GM23248 (cell line): ENCODE results near the gene PRSS53. TPM values are rescaled to one million over a fixed set of nuclear protein-coding genes. Genes with fewer than 3 reads are reported as not detected.
"Not testable (repeated sequence)": the region's sequence is repeated elsewhere in the genome, so short reads cannot be mapped to it uniquely, and the experiment has no call there.

ENCODE experiments used
- DNase-seq: peaks from one replicate; pipeline ENCODE4 v3.0.0-alpha.2; 2015
- H2AFZ ChIP-seq: fragments of 200-600 bp; sonication (generic); 2 replicates; pipeline ENCODE4 v1.6.1; 2016; ENCODE audit warnings: antibody characterized with exemption
- H3F3A ChIP-seq: fragments of 200-600 bp; sonication (generic); 2 replicates; pipeline ENCODE4 v1.6.1; 2016; ENCODE audit warnings: mild to moderate bottlenecking, antibody characterized with exemption, mixed run types; ENCODE audit not compliant: insufficient read depth
- H3K27ac ChIP-seq: fragments of 200-600 bp; sonication (generic); 2 replicates; pipeline ENCODE4 v1.5.1; 2016; ENCODE audit warnings: mild to moderate bottlenecking
- H3K27me3 ChIP-seq: fragments of 200-600 bp; sonication (generic); replicated peaks from 2 replicates; pipeline ENCODE4 v1.6.1; 2016; ENCODE audit warnings: mild to moderate bottlenecking; ENCODE audit not compliant: insufficient read depth
- H3K36me3 ChIP-seq: fragments of 200-600 bp; sonication (generic); 2 replicates; pipeline ENCODE4 v1.6.1; 2016; ENCODE audit warnings: low read depth, mild to moderate bottlenecking
- H3K4me1 ChIP-seq: fragments of 200-600 bp; sonication (generic); 2 replicates; pipeline ENCODE4 v1.6.1; 2016; ENCODE audit warnings: mild to moderate bottlenecking; ENCODE audit not compliant: insufficient read depth
- H3K4me2 ChIP-seq: fragments of 200-600 bp; sonication (generic); one replicate; pipeline ENCODE4 v1.6.1; 2016; ENCODE audit warnings: mild to moderate bottlenecking; ENCODE audit not compliant: unreplicated experiment
- H3K4me3 ChIP-seq: fragments of 200-600 bp; sonication (generic); 2 replicates; pipeline ENCODE4 v1.5.1; 2016; ENCODE audit warnings: mild to moderate bottlenecking
- H3K79me2 ChIP-seq: fragments of 200-600 bp; sonication (generic); 2 replicates; pipeline ENCODE4 v1.6.1; 2016; ENCODE audit warnings: mild to moderate bottlenecking; ENCODE audit not compliant: insufficient read depth
- H3K9ac ChIP-seq: fragments of 200-600 bp; sonication (generic); 2 replicates; pipeline ENCODE4 v1.6.1; 2016; ENCODE audit warnings: mild to moderate bottlenecking
- H3K9me2 ChIP-seq: fragments of 200-600 bp; sonication (generic); 2 replicates; pipeline ENCODE4 v1.6.1; 2016; ENCODE audit warnings: mixed run types, mild to moderate bottlenecking, moderate library complexity; ENCODE audit not compliant: insufficient read depth
- H3K9me3 ChIP-seq: fragments of 200-600 bp; sonication (generic); one replicate; pipeline ENCODE4 v1.6.1; 2017; ENCODE audit warnings: low read depth
- H4K20me1 ChIP-seq: fragments of 200-600 bp; sonication (generic); 2 replicates; pipeline ENCODE4 v1.6.0; 2016; ENCODE audit not compliant: insufficient read depth
- EZH2 ChIP-seq: fragments of 200-600 bp; sonication (generic); IDR thresholded peaks from 2 replicates; pipeline ENCODE4 v1.6.1; 2018; ENCODE audit warnings: antibody characterized with exemption, mild to moderate bottlenecking; ENCODE audit not compliant: insufficient read depth, poor library complexity, severe bottlenecking
- EZH2phosphoT487 ChIP-seq: fragments of 200-600 bp; sonication (generic); IDR thresholded peaks from 2 replicates; pipeline ENCODE4 v1.6.1; 2018; ENCODE audit warnings: antibody characterized with exemption, moderate library complexity, mild to moderate bottlenecking, low read depth; ENCODE audit not compliant: insufficient read depth
- WGBS, 2 experiments: methylation state at CpG; one replicate each; pipeline ENCODE4 v1.1.6; 2015 to 2017; ENCODE audit warnings: low lambda C conversion rate in 2 of 2, low coverage in 1 of 2; ENCODE audit errors: missing lambda C conversion rate in 2 of 2; 5-methylcytosine and 5-hydroxymethylcytosine counted together
- in situ Hi-C: fragments of 300-500 bp; cut with MboI; formaldehyde crosslinking; loops from 2 replicates; pipeline ENCODE4 v1.15.0; 2020
- polyA plus RNA-seq: library from polyadenylated mRNA; unstranded; fragments of >200 nt; fragmentation: Nextera tagmentation; extraction: Ambion mirVana; gene quantifications from 2 replicates; pipeline ENCODE4 v1.2.1, GENCODE V29; 2016
- total RNA-seq: library from RNA; depleted of rRNA; stranded (reverse); fragments of >200 nt; shearing (Covaris generic); gene quantifications from 2 replicates; pipeline ENCODE4 v1.2.3, GENCODE V29; 2014

PRSS53 gene
- total and polyA plus RNA-seq, 2 experiments from 2014 or later: 0.95 to 7.0 TPM

DNA sequence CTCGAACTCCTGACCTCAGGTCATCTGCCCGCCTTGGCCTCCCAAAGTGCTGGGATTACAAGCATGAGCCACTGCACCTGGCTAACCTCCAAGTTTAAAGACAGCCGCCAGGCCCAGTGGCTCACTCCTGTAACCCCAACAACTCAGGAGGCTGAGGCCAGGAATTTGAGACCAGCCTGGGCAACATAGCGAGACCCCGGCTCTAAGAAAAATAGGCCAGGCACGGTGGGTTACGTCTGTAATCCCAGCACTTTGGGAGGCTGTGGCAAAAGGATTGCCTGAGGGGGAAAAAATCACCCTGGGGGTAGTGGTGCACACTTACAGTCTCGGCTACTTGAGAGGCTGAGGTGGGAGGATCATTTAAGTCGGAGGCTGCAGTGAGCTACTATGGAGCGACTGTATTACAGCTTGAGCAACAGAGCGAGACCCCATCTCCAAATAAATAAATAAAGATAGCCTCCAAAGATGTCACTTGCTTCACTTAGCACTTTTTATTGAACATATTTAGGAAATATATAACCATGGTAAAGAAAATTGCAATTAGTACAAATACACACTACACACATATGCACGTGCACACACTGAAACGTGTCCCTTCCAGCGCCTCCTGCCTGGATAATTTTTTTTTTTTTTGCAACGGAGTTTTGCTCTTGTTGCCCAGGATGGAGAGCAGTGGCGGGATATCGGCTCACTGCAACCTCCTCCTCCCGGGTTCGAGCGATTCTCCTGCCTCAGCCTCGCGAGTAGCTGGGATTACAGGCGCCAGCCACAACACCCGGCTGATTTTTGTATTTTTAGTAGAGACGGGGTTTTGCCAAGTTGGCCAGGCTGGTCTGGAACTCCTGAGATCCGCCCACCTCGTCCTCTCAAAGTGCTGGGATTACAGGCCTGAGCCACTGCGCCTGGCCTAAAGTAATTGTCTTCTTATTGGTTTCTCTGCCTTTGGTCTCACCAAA, 18.0 kb upstream of the PRSS53 start:
- Histone ChIP-seq H3K27me3 (no peaks in the 10 kb centered on the region), H3K9me3 (no peaks in the 10 kb centered on the region), H3F3A (no peaks in the 10 kb centered on the region), H3K9ac (no peak overlapping the region), H3K4me2 (no peak overlapping the region), H4K20me1 (no peaks in the 10 kb centered on the region), H3K27ac (no peak overlapping the region), H3K9me2 (no peaks in the 10 kb centered on the region), H2AFZ (no peak overlapping the region), H3K36me3 (peaks cover 13% of the 10 kb centered on the region; the same call in 1 of the 2 replicates), H3K4me1 (0 out of 2 replicates have a peak, but pooled peaks cover 6% of the 10 kb centered on the region), H3K4me3 (no peak overlapping the region), H3K79me2 (peaks cover 24% of the 10 kb centered on the region)
- TF ChIP-seq EZH2 (no peak), EZH2phosphoT487 (no peak)
- 91 to 92% methylated on average over 28 of the region's 28 CpGs for WGBS, 2 experiments
- DNase-seq: no peak
- in situ Hi-C loops: no loop called here

DNA sequence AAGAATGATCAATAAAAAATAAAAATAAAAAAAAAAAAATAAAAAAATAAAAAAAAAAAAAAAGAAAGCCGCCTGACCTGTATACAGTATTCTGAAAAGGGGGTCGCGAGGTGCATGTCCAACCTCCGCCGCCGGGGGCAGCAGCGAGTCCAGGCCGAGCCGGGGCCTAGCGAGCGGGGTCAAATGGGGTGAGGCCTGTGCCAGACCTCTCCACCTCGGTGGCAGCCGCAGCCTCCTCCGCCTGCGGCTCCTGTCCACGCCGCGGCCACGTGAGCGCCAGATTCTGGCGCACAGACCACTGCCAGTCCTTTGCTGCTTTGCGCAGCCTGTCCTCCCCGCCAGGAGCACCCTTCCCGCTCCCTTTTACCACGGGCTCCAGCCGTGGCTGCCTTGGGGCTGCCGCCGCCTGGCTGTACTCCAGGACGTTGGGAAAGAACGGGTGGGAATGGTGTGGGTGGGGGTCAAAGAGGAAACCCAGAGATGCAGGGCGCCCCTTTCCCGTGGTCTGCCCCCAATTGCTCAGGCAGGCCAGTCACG, 17.0 kb upstream of the PRSS53 start:
- H3K27me3 ChIP-seq: no peaks in the 10 kb centered on the region
- peak overlapping the region; percentile 11 for H3K4me2 ChIP-seq
- H4K20me1 ChIP-seq: no peaks in the 10 kb centered on the region
- H3K27ac ChIP-seq: 0 out of 2 replicates have a peak overlapping the region, but pooled peaks have one; percentile 8
- no peak overlapping the region for H3K4me3 ChIP-seq
- WGBS, 2 experiments: 6 to 8% methylated on average over 32 to 33 of the region's 33 CpGs
- 0 out of 2 replicates have a peak, but pooled peaks cover 6% of the 10 kb centered on the region for H3K4me1 ChIP-seq
- no peaks in the 10 kb centered on the region for H3K9me2 ChIP-seq
- peak; percentile 81 for DNase-seq
- in situ Hi-C loops: no loop called here
- H3K79me2 ChIP-seq: peaks cover 24% of the 10 kb centered on the region
- TF ChIP-seq EZH2: no peak
- TF ChIP-seq EZH2phosphoT487: no peak
- H3F3A ChIP-seq: 0 out of 2 replicates have a peak, but pooled peaks cover 5% of the 10 kb centered on the region
- H3K9me3 ChIP-seq: no peaks in the 10 kb centered on the region
- H3K9ac ChIP-seq: peak overlapping the region; percentile 66
- H3K36me3 ChIP-seq: peaks cover 4% of the 10 kb centered on the region; the same call in 1 of the 2 replicates
- peak overlapping the region; percentile 75 for H2AFZ ChIP-seq

- H3K4me2 ChIP-seq, H3K79me2 ChIP-seq, H3K27me3 ChIP-seq, H4K20me1 ChIP-seq, DNase-seq, H3K9ac ChIP-seq, H3K4me1 ChIP-seq, H3K9me2 ChIP-seq, H3K36me3 ChIP-seq, H3F3A ChIP-seq, H3K4me3 ChIP-seq, H3K9me3 ChIP-seq, in situ Hi-C loops, H2AFZ ChIP-seq, H3K27ac ChIP-seq: not testable (repeated sequence)
- WGBS, 2 experiments: 89 to 93% methylated on average over 12 to 13 of the region's 13 CpGs
Measured at GRCh38 chr16:31100876-31101641, 12.3 kb upstream of the PRSS53 start.

DNA sequence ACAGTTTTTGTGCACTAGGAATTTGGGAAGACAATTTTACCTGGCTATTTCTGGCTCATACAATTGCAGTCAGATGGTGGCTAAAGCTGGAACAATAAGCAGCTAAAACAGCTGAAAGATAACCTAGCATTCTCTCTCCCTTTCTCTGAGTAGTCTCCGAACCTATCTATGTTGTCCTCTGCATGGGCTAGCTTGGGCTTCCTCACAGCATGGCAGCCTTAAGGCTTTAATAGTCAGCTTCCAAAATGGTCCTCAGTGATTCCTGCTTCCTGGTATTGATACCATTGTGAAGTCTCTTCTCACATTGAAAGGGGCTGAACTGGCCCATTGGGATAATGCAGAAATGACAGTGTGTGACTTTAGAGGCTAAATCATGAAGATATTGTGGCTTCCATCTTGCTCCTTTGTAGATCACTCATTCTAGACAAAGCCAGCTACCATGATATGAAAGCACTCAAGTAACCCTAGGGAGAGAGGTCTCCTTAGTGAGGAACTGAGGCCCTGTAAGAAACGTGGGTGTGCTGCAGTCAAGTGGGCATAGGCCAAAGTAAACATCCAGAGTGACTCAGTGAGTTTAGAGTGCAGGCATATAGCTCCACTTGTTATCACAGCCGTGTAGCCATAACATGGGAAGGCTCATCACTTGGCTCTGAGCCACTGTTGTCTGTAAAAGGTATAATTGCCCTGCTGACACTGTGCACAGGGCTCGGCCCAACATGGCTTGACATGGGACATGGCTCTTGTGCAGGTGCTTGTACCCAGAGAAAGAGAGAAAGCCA, 11.3 kb upstream of the PRSS53 start:
- Histone ChIP-seq H2AFZ (no peak overlapping the region), H4K20me1 (no peaks in the 10 kb centered on the region), H3K9me2 (no peaks in the 10 kb centered on the region), H3K9ac (no peak overlapping the region), H3K4me1 (peaks cover 6% of the 10 kb centered on the region; the same call in 1 of the 2 replicates), H3K9me3 (no peaks in the 10 kb centered on the region), H3K79me2 (no peaks in the 10 kb centered on the region), H3K27ac (no peak overlapping the region), H3F3A (0 out of 2 replicates have a peak, but pooled peaks cover 5% of the 10 kb centered on the region), H3K4me3 (no peak overlapping the region), H3K36me3 (no peaks in the 10 kb centered on the region), H3K4me2 (no peak overlapping the region), H3K27me3 (no peaks in the 10 kb centered on the region)
- in situ Hi-C loops: no loop called here
- 41 to 43% methylated on average over 4 of the region's 4 CpGs for WGBS, 2 experiments
- DNase-seq: peak; percentile 63
- TF ChIP-seq EZH2: no peak
- no peak for TF ChIP-seq EZH2phosphoT487
